Activated naive CD4-positive, alpha-beta T cell treated with anti-CD3 and anti-CD28 coated beads, Interleukin-2, amount 50 U/mL, for 72 hours (primary cell): ENCODE measurements around the gene ERFL. TPM values are rescaled to one million over a fixed set of nuclear protein-coding genes. Genes with fewer than 3 reads are reported as not detected.
A peak's percentile ranks its signal among the peaks of the same experiment; 100 is the strongest.

Experiments used
- ATAC-seq, 2 donors: fragments of 150-1000 bp; cut with Tn5 transposase; 2 replicates each; pipeline ENCODE4 v1.10.0; 2021; ENCODE audit warnings: mild to moderate bottlenecking in 2 of 2, moderate library complexity in 2 of 2
- DNase-seq, 2 donors: peaks; one replicate each; pipeline ENCODE4 v3.0.0; 2021 to 2022; ENCODE audit warnings: low spot score in 2 of 2
- H3K27ac Mint-ChIP-seq, 2 donors: one replicate each; pipeline ENCODE4 v1.8.0; 2022; ENCODE audit warnings: mild to moderate bottlenecking in 2 of 2, mixed read lengths in 2 of 2
- H3K36me3 Mint-ChIP-seq, 2 donors: one replicate each; pipeline ENCODE4 v1.8.0; 2022; ENCODE audit warnings: mixed read lengths in 2 of 2
- H3K9me3 Mint-ChIP-seq, 2 donors: one replicate each; pipeline ENCODE4 v1.8.0; 2022; ENCODE audit warnings: mixed read lengths in 2 of 2
- total RNA-seq, 2 donors: library from RNA; stranded (reverse); gene quantifications; one replicate each; pipeline ENCODE4 v1.2.3, GENCODE V29; 2022

Gene ERFL
- total RNA-seq, 2 donors from 2014 or later: 1.7 to 2.9 TPM

DNA sequence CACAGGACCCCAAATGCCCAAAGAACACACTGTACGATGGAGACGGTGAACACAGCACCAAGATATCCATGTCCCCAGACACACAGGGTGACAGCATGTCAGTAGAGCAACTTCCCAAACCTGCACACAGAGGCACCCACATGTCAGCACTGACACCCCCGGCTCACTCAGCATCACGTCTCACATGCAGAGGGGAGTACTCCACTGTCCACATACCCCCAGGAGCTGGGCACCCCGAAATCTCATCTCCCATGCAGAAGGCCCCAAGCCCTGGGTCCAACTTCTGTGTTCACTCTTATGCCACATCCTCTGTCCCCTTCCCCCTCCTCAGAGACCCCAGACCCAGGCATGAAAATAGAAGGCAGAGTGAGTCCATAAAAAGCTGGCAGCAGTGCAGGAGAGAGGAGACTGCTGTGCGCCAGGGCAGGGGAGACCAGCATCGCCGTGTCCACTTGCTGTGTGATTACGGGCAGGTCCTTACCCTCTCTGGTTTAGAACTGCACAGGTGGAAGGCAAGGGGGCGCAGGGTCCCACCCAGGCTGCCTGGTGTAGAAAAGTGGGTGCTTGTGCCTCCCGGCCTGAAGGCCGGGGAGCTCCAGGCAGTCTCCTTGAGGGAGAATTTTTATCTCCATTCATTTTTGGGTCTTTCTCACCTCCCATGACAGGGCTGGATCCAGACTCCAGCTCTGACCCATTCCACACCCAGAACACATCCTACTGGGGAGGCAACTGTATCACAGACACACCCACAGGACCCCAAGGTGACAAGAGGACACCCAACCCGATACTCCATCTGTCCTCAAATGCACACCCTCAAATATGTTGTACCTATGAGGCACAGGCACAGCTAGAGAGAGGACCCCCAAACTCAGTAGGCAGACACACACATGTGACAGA lies 17.0 kb downstream of the ERFL start:
- Mint-ChIP-seq H3K9me3 (no peaks in the 10 kb centered on the region), H3K27ac (peak overlapping the region; percentile 1 to 24), H3K36me3 (peaks cover 0 to under 1% of the 10 kb centered on the region in 2 donors)
- DNase-seq (no peak), ATAC-seq (peak; percentile 7 to 14)

DNA sequence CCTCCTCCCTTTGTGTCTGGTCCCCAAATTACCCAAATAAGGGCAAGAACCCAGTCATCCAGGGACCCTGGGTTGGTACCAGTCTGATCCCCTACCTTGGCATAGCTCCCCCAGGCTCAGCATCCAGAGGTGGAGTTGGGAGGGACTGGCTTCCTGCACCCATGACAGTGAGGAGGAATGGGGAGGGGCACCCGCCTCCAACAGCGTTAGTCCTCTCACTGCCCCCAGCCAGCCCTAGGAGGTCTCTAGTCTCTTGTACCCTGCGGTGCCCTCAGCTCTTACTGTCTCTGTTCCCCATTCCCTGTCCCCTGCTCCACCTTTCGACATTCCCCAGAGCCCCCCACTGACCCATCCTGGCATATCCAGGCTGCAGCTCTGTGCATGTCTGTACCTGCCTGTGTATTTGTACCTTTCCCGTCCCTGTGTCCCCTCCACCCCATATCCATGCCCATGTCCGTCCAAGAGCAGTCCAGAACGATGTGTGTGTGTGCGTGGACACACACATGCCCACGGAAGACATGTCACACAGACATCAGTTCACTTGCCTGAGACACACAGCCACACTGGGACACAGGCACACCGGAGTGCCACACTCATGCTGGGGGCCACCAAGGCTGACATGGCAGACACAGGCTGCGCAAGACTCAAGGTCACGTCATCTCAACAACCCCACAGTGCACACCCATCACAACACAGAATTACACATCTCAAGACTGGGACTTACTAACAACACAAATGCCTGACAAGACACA lies 17.8 kb downstream of the ERFL start:
- H3K36me3 Mint-ChIP-seq: peaks cover 4 to 5% of the 10 kb centered on the region in 2 donors
- no peak for DNase-seq
- no peaks in the 10 kb centered on the region for H3K9me3 Mint-ChIP-seq
- H3K27ac Mint-ChIP-seq: peak overlapping the region; percentile 1 to 7
- peak; percentile 3 to 5 for ATAC-seq

- no peak overlapping the region for H3K27ac Mint-ChIP-seq
- DNase-seq: no peak
- H3K36me3 Mint-ChIP-seq: peaks cover 4 to 7% of the 10 kb centered on the region in 2 donors
- no peaks in the 10 kb centered on the region for H3K9me3 Mint-ChIP-seq
- no peak for ATAC-seq
These were observed 18.5 kb downstream of the ERFL start for GRCh38 chr19:41909706-41910105.

GRCh38 chr19:41908724-41909464 lies 19.4 kb downstream of the ERFL start:
- DNase-seq (no peak), ATAC-seq (no peak)
- no peaks in the 10 kb centered on the region for H3K9me3 Mint-ChIP-seq
- peak overlapping the region in 1 of 2 donors; percentile 79 for H3K27ac Mint-ChIP-seq
- H3K36me3 Mint-ChIP-seq: peaks cover 4 to 14% of the 10 kb centered on the region in 2 donors

DNA sequence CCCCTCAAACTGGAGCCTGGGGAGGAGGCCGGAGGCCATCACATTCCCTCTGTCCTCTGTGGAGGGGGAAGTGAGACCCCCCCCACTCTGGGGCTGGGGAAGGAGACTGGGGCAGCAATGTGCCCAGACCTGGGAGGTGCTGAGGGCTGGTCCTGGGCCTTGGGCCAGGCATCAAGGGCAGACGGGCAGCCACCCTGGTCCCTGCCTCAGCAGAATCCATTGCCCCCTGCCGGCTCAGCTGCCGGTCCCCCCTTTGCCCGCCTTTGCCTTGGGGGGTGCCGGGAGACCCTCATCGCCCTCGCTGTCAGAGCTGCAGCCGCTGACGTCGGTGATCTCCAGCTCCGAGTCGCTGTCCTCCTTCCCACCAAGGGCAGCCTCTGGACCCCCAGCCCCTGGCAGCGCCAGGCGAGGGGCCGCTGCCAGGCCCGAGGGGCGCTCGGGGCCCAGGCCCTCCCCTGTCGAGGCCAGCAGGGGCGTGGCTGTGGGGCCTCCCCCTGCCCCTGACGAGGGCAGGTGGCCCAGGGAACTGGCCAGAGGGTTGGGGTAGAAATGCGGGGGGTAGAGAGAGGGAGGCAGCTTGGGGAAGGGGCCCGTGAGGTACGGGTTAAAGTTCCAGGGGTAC lies 20.1 kb downstream of the ERFL start:
- peaks cover 4 to 19% of the 10 kb centered on the region in 2 donors for H3K36me3 Mint-ChIP-seq

DNA sequence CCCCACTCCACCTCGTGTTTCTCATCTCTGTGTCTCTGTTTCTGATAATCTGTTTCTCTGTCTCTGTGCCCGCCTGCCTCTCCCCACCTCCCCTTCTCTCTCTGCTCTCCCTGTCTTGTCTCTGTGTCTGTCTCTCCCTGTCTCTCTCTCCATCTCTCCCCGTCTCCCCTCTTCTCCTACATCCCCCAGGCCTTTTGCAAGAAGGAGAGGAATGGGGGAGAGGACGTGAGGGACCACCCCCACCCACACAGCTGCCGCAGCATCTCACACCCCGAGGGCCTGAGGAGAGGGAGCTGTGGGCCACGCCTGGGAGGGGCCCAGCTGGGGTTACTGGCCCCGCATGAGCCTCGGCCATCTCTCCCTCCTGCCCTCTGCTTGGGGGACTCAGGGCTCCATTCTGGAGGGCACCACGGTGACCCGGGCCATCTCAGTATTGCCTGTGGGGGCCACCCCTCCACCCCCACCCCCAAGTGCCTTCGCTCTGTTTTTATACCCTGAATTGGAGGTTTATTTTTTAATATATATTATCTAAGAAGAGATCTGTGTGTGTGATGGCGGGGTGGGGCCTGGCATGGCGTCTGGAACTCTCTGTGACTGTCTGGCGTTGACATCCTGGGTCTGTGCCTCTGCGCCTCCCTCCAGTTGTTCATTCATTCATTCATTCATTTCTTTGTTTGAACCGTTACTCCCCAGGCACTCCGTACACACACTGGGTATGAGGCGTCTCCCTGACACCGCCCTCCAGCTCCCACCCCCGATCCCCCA lies 21.2 kb downstream of the ERFL start:
- peaks cover 4 to 20% of the 10 kb centered on the region in 2 donors for H3K36me3 Mint-ChIP-seq
- peak overlapping the region; percentile 61 to 82 for H3K27ac Mint-ChIP-seq

More for the DNA sequence above, 20.1 kb downstream of the ERFL start:
- Mint-ChIP-seq H3K27ac (no peak overlapping the region), H3K9me3 (no peaks in the 10 kb centered on the region)
- DNase-seq (no peak), ATAC-seq (no peak)

DNA sequence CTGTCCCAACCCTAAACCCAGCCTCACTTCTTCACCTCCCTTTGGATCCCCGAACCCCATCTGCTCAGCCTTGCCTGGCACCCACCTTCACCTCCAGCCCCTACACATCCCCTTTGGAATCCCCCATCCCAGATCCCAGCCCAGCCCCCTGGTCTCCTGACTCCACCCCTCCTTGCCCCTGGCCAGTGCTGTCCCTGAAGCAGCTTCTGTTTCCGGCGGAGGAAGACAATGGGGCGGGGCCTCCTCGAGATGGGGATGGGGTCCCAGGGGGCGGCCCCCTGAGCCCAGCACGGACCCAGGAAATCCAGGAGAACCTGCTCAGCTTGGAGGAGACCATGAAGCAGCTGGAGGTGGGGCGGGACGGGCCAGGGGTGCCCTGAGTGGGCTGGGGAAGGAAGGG lies 22.0 kb downstream of the ERFL start:
- peaks cover 4 to 26% of the 10 kb centered on the region in 2 donors for H3K36me3 Mint-ChIP-seq
- no peak for ATAC-seq

More for the DNA sequence above, 21.2 kb downstream of the ERFL start:
- no peak for ATAC-seq
- DNase-seq: no peak
- H3K9me3 Mint-ChIP-seq: no peaks in the 10 kb centered on the region

DNA sequence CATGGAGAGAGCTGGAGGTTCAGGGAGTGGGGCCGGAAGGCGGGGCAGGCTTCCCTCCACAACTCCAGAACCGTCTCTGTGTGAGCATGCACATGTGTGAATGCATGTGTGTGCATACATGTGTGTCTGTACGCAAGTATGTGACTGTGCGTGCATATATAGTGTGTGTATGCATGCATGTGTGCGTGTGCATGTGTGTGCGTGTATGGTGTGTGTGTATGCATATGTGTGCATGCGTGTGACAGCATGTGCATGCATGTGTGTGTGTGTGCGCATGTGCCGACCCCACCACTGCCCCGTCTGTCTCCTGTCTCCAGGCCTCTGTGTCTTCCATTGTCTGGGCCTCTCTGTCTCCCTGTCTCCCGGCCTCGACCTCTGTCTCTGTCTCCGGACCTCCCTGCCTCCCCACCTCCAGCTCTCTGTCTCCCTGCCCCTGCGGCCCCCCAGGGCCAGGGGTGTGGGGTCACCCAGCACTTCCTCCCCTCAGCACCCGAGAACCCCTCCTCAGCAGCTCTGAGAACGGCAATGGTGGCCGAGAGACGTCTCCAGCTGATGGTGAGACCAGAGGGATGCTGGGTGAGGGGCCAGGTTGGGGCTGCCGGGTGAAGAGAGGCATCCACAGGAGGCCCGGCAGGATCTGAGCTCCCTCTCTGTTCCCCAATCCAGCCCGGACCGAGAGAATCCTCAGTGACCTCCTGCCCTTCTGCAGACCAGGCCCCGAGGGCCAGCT lies 22.8 kb downstream of the ERFL start:
- H3K27ac Mint-ChIP-seq: peak overlapping the region in 1 of 2 donors; percentile 82
- DNase-seq (no peak), ATAC-seq (no peak)
- peaks cover 4 to 26% of the 10 kb centered on the region in 2 donors for H3K36me3 Mint-ChIP-seq
- H3K9me3 Mint-ChIP-seq: no peaks in the 10 kb centered on the region

More for the DNA sequence above, 22.0 kb downstream of the ERFL start:
- Mint-ChIP-seq H3K27ac (peak overlapping the region; percentile 62 to 82), H3K9me3 (no peaks in the 10 kb centered on the region)
- no peak for DNase-seq

GRCh38 chr19:41904118-41904870 lies 24.0 kb downstream of the ERFL start:
- Mint-ChIP-seq H3K27ac (peak overlapping the region; percentile 57 to 61), H3K9me3 (no peaks in the 10 kb centered on the region), H3K36me3 (peaks cover 6 to 28% of the 10 kb centered on the region in 2 donors)
- DNase-seq: no peak
- ATAC-seq: no peak

DNA sequence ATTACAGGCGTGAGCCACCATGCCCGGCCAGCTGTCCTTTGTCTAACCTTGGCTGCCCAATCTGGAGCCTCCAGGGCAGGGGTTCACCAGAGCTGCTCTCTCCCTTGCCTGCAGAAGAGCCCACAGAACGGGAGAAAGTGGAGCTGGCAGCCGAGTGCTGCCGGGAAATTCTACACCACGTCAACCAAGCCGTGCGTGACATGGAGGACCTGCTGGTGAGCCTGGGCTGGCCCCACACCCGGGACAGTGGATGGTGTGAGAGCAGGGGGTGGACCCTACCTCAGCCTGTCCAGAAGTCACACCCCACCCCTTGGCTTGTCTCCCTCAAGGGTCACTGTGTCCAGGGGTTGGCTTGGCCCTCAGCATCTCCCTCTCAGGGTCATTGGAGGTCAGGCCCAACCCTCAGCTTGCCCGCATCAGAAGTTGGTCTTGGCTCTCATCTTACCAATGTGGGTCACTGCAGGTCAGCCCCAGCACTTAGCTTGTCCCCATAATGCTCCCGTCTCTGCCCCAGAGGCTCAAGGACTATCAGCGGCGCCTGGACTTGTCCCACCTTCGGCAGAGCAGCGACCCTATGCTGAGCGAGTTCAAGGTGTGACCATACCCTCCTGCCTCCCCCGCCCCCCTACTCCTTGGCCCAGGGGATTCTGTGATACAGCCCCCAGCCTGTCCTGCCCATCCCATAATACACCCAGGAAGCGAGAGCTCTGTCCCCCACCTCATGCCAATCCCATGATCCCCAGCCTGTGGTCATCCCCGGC lies 24.9 kb downstream of the ERFL start:
- H3K36me3 Mint-ChIP-seq: peaks cover 15 to 37% of the 10 kb centered on the region in 2 donors
- H3K27ac Mint-ChIP-seq: peak overlapping the region in 1 of 2 donors; percentile 62
- DNase-seq: no peak
- no peaks in the 10 kb centered on the region for H3K9me3 Mint-ChIP-seq
- no peak for ATAC-seq

- DNase-seq (no peak), ATAC-seq (no peak)
- Mint-ChIP-seq H3K9me3 (no peaks in the 10 kb centered on the region), H3K36me3 (peaks cover 15 to 43% of the 10 kb centered on the region in 2 donors), H3K27ac (peak overlapping the region in 1 of 2 donors; percentile 62)
These were observed 25.7 kb downstream of the ERFL start for GRCh38 chr19:41902594-41902993.

GRCh38 chr19:41901707-41902360 lies 26.4 kb downstream of the ERFL start:
- no peak for ATAC-seq
- DNase-seq: no peak
- Mint-ChIP-seq H3K9me3 (no peaks in the 10 kb centered on the region), H3K27ac (peak overlapping the region in 1 of 2 donors; percentile 60), H3K36me3 (peaks cover 15 to 43% of the 10 kb centered on the region in 2 donors)

- Mint-ChIP-seq H3K36me3 (peaks cover 11 to 30% of the 10 kb centered on the region in 2 donors), H3K27ac (peak overlapping the region; percentile 36 to 59)
These were observed 30.0 kb downstream of the ERFL start for GRCh38 chr19:41898235-41898634.

More at GRCh38 chr19:41898235-41898634, 30.0 kb downstream of the ERFL start:
- H3K9me3 Mint-ChIP-seq: no peaks in the 10 kb centered on the region
- ATAC-seq: no peak
- no peak for DNase-seq
